Heart left ventricle (tissue), 16 donors: ENCODE data around the gene TMEM156. TPM values are rescaled to one million over a fixed set of nuclear protein-coding genes. Genes with fewer than 3 reads are reported as not detected.

Source experiments
- ATAC-seq, 4 donors: fragments of 200-7000 bp; cut with Tn5 transposase; one replicate each; pipeline ENCODE4 v1.9.1; 2020 to 2022; ENCODE audit warnings: moderate library complexity in 4 of 4, mild to moderate bottlenecking in 3 of 4, moderate number of reproducible peaks in 1 of 4
- DNase-seq, 5 donors: peaks; one replicate each; pipeline ENCODE4 v3.0.0-alpha.2; 2020
- H3K27ac ChIP-seq, 12 donors: fragments of 200-600 bp; sonication (generic) in 4 of 12; one replicate each; pipeline versions ENCODE4 v1.5.0 to v1.8.0; 2016 to 2022; ENCODE audit warnings: mild to moderate bottlenecking in 2 of 12
- H3K27me3 ChIP-seq, 9 donors: fragments of 200-600 bp; sonication (generic) in 2 of 9; one replicate each; pipeline versions ENCODE4 v1.5.1 to v1.8.0; 2016 to 2022; ENCODE audit warnings: mild to moderate bottlenecking in 3 of 9
- H3K36me3 ChIP-seq, 9 donors: fragments of 200-600 bp; sonication (generic) in 2 of 9; one replicate each; pipeline versions ENCODE4 v1.5.0 to v1.8.0; 2018 to 2022; ENCODE audit warnings: mild to moderate bottlenecking in 2 of 9
- H3K4me1 ChIP-seq, 12 donors: fragments of 200-600 bp; sonication (generic) in 4 of 12; one replicate each; pipeline versions ENCODE4 v1.5.0 to v1.8.0; 2016 to 2022; ENCODE audit warnings: mild to moderate bottlenecking in 3 of 12
- H3K4me3 ChIP-seq, 12 donors: fragments of 200-600 bp; sonication (generic) in 4 of 12; one replicate each; pipeline versions ENCODE4 v1.5.0 to v1.8.0; 2017 to 2022; ENCODE audit warnings: mild to moderate bottlenecking in 9 of 12, moderate library complexity in 4 of 12
- H3K9me3 ChIP-seq, 12 donors: fragments of 200-600 bp; sonication (generic) in 4 of 12; one replicate each; pipeline versions ENCODE4 v1.5.0 to v1.8.0; 2016 to 2022; ENCODE audit warnings: mild to moderate bottlenecking in 1 of 12
- POLR2A ChIP-seq, 2 donors: fragments of 450-650 bp; IDR thresholded peaks; one replicate each; pipeline ENCODE4 v1.6.1; 2017; ENCODE audit warnings: antibody characterized with exemption in 2 of 2, mild to moderate bottlenecking in 2 of 2, moderate library complexity in 2 of 2
- WGBS, 4 donors: extraction: QIAGEN DNeasy Blood & Tissue Kit in 2 of 4; methylation state at CpG; one replicate each; pipeline versions ENCODE4 v1.1.5 to v1.1.7; 2013 to 2018; 5-methylcytosine and 5-hydroxymethylcytosine counted together
- intact Hi-C, 10 donors: fragments of 100-400 bp; cut with DNase I; formaldehyde crosslinking; loops; one replicate each; pipeline versions ENCODE4 v1.11.1 to v1.14.2; 2022
- polyA plus RNA-seq, 2 donors: library from polyadenylated mRNA; stranded (reverse); fragments of 200-250 nt; gene quantifications; one replicate each; pipeline ENCODE4 v1.2.3, GENCODE V29; 2013
- total RNA-seq, 9 donors: library from RNA; depleted of rRNA in 2 of 9; stranded (reverse); fragments of >200 nt in 2 of 9; fragmentation: NEBNext Ultra II Directional in 3 of 9; extraction: Animal tissue kit (Norgen Biotek cat#: 25700) in 3 of 9; gene quantifications; one replicate each; pipeline versions ENCODE4 v1.1.0 to v1.2.4, GENCODE V29; 2016 to 2023
- TF ChIP-seq, protein P1 (sequence below), 12 donors: fragments of 200-600 bp; sonication (generic) in 4 of 12; IDR thresholded peaks; one replicate each; pipeline versions ENCODE4 v1.5.0 to v1.8.0; 2018 to 2022; ENCODE audit warnings: antibody characterized with exemption in 12 of 12, mild to moderate bottlenecking in 5 of 12
- donor health status: ischemic (EF 13 %, LVEDD 7.1; RV severe dilation, severe dysfunction).
- donor health status: healthy with polysubstance abuse.
- donor health status: DM: no; HTN: yes; CAD: no.
- donor health status: DM: no; HTN: no; CAD: no.
- donor health status: ischemic (EF 25% LVEDD 6.9; RV normal size, moderate dysfunction).
- donor health status: ischemic (EF 25% LVEDD 5.7; RV mildly dilated, moderate dysfunction).
- donor health status: healthy.
- donor health status: DM: yes; HTN: yes; CAD: no.
- donor health status: ischemic (EF 35%, LVEDD 5.7; RV mildly dilated, moderate dysfunction).
- donor health status: nonischemic (EF 11% LVEDD 7.7; RV severe dilation, severe dysfunction).
- donor health status: DM: yes; HTN: yes; CAD: no.
- donor health status: PGD.
- donor health status: ischemic (EF 29% LVEDD 5.4; RV normal size, mild dysfunction).
- donor health status: nonischemic (EF 23%, LVEDD 6.1; RV moderate dilation, normal function).

TMEM156 gene
- total and polyA plus RNA-seq, 11 donors: 0.06 to 2.3 (median 0.14) TPM; not detected in 8

DNA sequence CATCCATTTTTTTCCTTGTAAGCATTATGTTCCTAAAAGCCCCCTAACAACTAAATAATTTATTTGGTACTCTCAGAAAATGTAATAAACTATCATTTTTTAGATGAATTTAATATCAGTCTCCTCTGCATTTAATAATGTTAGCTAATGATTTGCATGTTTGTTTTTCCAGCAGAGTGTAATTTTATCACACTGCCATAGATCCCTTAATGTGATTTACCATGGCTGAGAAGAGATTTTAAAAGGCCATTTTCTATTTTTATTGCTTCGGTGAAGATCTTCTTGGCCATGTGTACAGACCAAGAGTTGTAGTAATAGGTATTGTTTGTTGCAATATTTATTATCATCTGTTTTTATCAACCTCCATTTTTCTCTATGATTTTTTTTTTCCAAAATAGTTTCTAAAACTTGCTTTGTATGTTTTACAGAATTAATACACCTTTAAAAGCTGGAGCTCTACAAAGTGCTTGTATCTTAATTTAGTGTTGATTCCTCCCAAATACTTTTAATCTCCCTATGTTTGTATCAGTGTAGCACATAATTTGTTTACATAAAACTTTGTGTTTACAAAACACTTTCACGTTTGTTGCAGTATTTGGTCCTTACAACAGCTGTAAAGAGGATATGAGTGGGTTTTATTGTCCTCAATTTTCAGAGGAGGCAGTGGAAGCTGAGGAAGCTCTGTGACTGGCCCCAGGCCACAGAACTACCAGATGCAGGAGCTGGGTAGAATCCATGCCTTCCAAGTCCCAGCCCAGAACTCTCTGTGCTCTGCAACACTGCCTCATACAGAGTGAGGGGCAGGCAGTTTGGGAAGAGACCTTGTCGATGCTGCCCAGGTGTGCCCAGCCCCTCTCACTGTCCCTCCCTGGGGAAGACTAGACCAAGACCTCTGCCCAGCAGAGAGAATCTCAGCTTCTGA lies 106.5 kb downstream of the TMEM156 start:
- H3K9me3 ChIP-seq: no peaks in the 10 kb centered on the region
- peaks cover 0 to 100% (median 91%) of the 10 kb centered on the region in 9 donors for H3K36me3 ChIP-seq
- H3K27ac ChIP-seq: peak overlapping the region in 1 of 12 donors; percentile 74
- H3K27me3 ChIP-seq: no peaks in the 10 kb centered on the region
- ATAC-seq: peak in 1 of 4 donors; percentile 50
- 69 to 78% (median 77%) methylated on average over 3 of the region's 3 CpGs for WGBS, 4 donors
- intact Hi-C loops: no loop called here
- TF ChIP-seq, protein P1, sequence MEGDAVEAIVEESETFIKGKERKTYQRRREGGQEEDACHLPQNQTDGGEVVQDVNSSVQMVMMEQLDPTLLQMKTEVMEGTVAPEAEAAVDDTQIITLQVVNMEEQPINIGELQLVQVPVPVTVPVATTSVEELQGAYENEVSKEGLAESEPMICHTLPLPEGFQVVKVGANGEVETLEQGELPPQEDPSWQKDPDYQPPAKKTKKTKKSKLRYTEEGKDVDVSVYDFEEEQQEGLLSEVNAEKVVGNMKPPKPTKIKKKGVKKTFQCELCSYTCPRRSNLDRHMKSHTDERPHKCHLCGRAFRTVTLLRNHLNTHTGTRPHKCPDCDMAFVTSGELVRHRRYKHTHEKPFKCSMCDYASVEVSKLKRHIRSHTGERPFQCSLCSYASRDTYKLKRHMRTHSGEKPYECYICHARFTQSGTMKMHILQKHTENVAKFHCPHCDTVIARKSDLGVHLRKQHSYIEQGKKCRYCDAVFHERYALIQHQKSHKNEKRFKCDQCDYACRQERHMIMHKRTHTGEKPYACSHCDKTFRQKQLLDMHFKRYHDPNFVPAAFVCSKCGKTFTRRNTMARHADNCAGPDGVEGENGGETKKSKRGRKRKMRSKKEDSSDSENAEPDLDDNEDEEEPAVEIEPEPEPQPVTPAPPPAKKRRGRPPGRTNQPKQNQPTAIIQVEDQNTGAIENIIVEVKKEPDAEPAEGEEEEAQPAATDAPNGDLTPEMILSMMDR (IDR thresholded peaks at IDR 0.05): no peak
- no peak for TF ChIP-seq POLR2A (IDR thresholded peaks at IDR 0.05)
- H3K4me1 ChIP-seq: peaks cover 0 to 4% (median 0%) of the 10 kb centered on the region in 12 donors
- DNase-seq: no peak
- H3K4me3 ChIP-seq: no peak overlapping the region

GRCh38 chr4:38924353-38924752 lies 107.9 kb downstream of the TMEM156 start:
- 57 to 72% (median 63%) methylated on average over 5 of the region's 5 CpGs for WGBS, 4 donors
- H3K27ac ChIP-seq: peak overlapping the region in 1 of 12 donors; percentile 74
- H3K36me3 ChIP-seq: peaks cover 0 to 100% (median 89%) of the 10 kb centered on the region in 9 donors
- H3K27me3 ChIP-seq: no peaks in the 10 kb centered on the region
- H3K9me3 ChIP-seq: no peaks in the 10 kb centered on the region
- no peak overlapping the region for H3K4me3 ChIP-seq
- DNase-seq: no peak
- peaks cover 0 to 5% (median 0%) of the 10 kb centered on the region in 12 donors for H3K4me1 ChIP-seq
- no peak for TF ChIP-seq POLR2A (IDR thresholded peaks at IDR 0.05)
- TF ChIP-seq, protein P1 (IDR thresholded peaks at IDR 0.05): no peak
- ATAC-seq: no peak
- intact Hi-C loops: no loop called here

DNA sequence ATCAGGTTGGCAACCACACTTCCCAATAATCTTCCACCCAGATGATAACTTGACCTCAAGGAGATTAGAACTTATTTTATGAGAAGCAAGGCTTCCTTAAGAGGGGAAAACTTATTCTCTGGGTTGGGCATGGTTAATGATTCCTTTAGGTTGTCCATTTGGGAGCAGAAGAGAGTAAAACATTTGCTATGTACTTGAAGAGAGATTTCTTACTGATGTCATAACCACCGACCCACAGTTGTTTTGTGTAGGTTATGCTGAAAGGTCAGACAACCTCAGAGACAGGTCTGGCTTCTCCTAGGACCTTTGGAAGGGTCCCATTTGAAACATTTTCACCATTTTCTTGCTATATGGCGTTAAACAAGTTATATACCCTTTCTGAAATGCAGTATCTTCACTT lies 108.5 kb downstream of the TMEM156 start:
- ATAC-seq: no peak
- intact Hi-C loops: no loop called here
- peak overlapping the region in 1 of 12 donors; percentile 74 for H3K27ac ChIP-seq
- H3K27me3 ChIP-seq: no peaks in the 10 kb centered on the region
- no peak overlapping the region for H3K4me3 ChIP-seq
- H3K36me3 ChIP-seq: peaks cover 0 to 98% (median 85%) of the 10 kb centered on the region in 9 donors
- 52 to 88% (median 78%) methylated on average over 2 of the region's 2 CpGs for WGBS, 4 donors
- no peak for TF ChIP-seq POLR2A (IDR thresholded peaks at IDR 0.05)
- TF ChIP-seq, protein P1 (IDR thresholded peaks at IDR 0.05): no peak
- DNase-seq: no peak
- H3K4me1 ChIP-seq: peaks cover 0 to 5% (median 0%) of the 10 kb centered on the region in 12 donors
- no peaks in the 10 kb centered on the region for H3K9me3 ChIP-seq

GRCh38 chr4:38921151-38921550 lies 111.1 kb downstream of the TMEM156 start:
- Histone ChIP-seq H3K27ac (peak overlapping the region in 1 of 12 donors; percentile 20), H3K9me3 (no peaks in the 10 kb centered on the region), H3K27me3 (no peaks in the 10 kb centered on the region), H3K4me1 (peaks cover 0 to 5% (median 0%) of the 10 kb centered on the region in 12 donors), H3K4me3 (no peak overlapping the region), H3K36me3 (peaks cover 0 to 100% (median 85%) of the 10 kb centered on the region in 9 donors)
- TF ChIP-seq, protein P1 (IDR thresholded peaks at IDR 0.05): no peak
- TF ChIP-seq POLR2A (IDR thresholded peaks at IDR 0.05): no peak
- ATAC-seq (no peak), DNase-seq (no peak)
- intact Hi-C loops: no loop called here
- WGBS, 4 donors: 95 to 98% (median 95%) methylated on average over 3 of the region's 3 CpGs
